Panc1 (cell line): Measurements from ENCODE around the gene CDYL2. TPM values are rescaled to one million over a fixed set of nuclear protein-coding genes. Genes with fewer than 3 reads are reported as not detected.

Source experiments
- ATAC-seq: fragments of 200-7000 bp; cut with Tn5 transposase; 2 replicates; pipeline ENCODE4 v1.9.1; 2020; ENCODE audit warnings: mild to moderate bottlenecking, moderate library complexity
- BruUV-seq: library from RNA; stranded (reverse); fragments of 400-500 nt; replicated peaks from 2 replicates; lab custom pipeline; 2021; lab: Mats Ljungman, UMichigan
- CTCF ChIA-PET: fragments of 300-600 bp; sonication (Branson Sonifier 250); formaldehyde crosslinking; loops from one replicate; lab custom pipeline; 2022; ENCODE audit warnings: antibody characterized with exemption; lab: Charles Lee
- POLR2A ChIA-PET: fragments of 300-600 bp; sonication (Branson Sonifier 250); formaldehyde crosslinking; loops from one replicate; lab custom pipeline; 2022; ENCODE audit warnings: antibody characterized with exemption; lab: Charles Lee
- DNase-seq: peaks from one replicate; pipeline ENCODE4 v3.0.0-alpha.2; 2010; ENCODE audit warnings: low read depth, low spot score
- H3K27ac ChIP-seq: 2 replicates; pipeline ENCODE4 v1.5.1; 2011; ENCODE audit warnings: mild to moderate bottlenecking, low read length, inconsistent platforms
- H3K27me3 ChIP-seq: fragments of 200-500 bp; sonication (Bioruptor generic); 2 replicates; pipeline ENCODE4 v1.6.0; 2014; ENCODE audit warnings: low read length, inconsistent platforms; ENCODE audit not compliant: control insufficient read depth, insufficient read depth
- H3K36me3 ChIP-seq: fragments of 200-500 bp; sonication (Bioruptor generic); 2 replicates; pipeline ENCODE4 v1.5.1; 2014; ENCODE audit warnings: inconsistent platforms, mild to moderate bottlenecking, low read length, moderate library complexity; ENCODE audit not compliant: control insufficient read depth, insufficient read depth
- H3K4me1 ChIP-seq: 2 replicates; pipeline ENCODE4 v1.5.1; 2011; ENCODE audit warnings: inconsistent platforms, mild to moderate bottlenecking, low read length, moderate library complexity; ENCODE audit not compliant: control insufficient read depth, insufficient read depth
- H3K4me3 ChIP-seq, 2 experiments: 2 replicates each; pipeline ENCODE4 v1.5.1; 2011 to 2012; ENCODE audit warnings: low read depth in 2 of 2, low read length in 2 of 2, mild to moderate bottlenecking in 2 of 2, inconsistent platforms in 1 of 2, moderate library complexity in 1 of 2
- H3K9me3 ChIP-seq: fragments of 200-500 bp; sonication (Bioruptor generic); 2 replicates; pipeline ENCODE4 v1.5.1; 2014; ENCODE audit warnings: low read depth, mild to moderate bottlenecking, inconsistent platforms, low read length, moderate library complexity; ENCODE audit not compliant: control insufficient read depth, insufficient read depth
- POLR2AphosphoS5 ChIP-seq: IDR thresholded peaks from 2 replicates; pipeline ENCODE4 v1.6.1; 2012; ENCODE audit warnings: mild to moderate bottlenecking, low read depth, low read length, moderate library complexity
- REST ChIP-seq, 2 experiments: IDR thresholded peaks; 2 replicates each; pipeline ENCODE4 v1.6.1; 2011 to 2012; ENCODE audit warnings: low read depth in 2 of 2, control low read depth in 1 of 2, low read length in 1 of 2, mild to moderate bottlenecking in 1 of 2, moderate library complexity in 1 of 2; ENCODE audit not compliant: insufficient read depth in 1 of 2
- SIN3A ChIP-seq: IDR thresholded peaks from 2 replicates; pipeline ENCODE4 v1.6.1; 2012; ENCODE audit warnings: low read depth, mild to moderate bottlenecking, low read length, moderate library complexity, borderline replicate concordance; ENCODE audit not compliant: insufficient read depth
- TCF7L2 ChIP-seq: IDR thresholded peaks from 2 replicates; pipeline ENCODE4 v1.6.1; 2011; ENCODE audit warnings: mild to moderate bottlenecking, low read depth, low read length, inconsistent platforms
- in situ Hi-C: cut with HindIII; loops from 2 replicates; pipeline ENCODE4 v1.10.0; 2016; ENCODE audit warnings: low sequenced_read_pairs, low pct_unique_long_range_greater_than_20kb
- intact Hi-C: fragments of 100-400 bp; cut with micrococcal nuclease; formaldehyde crosslinking; loops from one replicate; pipeline ENCODE4 v1.10.0; 2022; ENCODE audit not compliant: unreplicated experiment
- total RNA-seq: library from RNA; stranded (reverse); gene quantifications from one replicate; pipeline ENCODE4 v1.2.1, GENCODE V29; 2021; ENCODE audit not compliant: unreplicated experiment
- TF ChIP-seq, protein P1 (sequence below): fragments of 450-650 bp; IDR thresholded peaks from 2 replicates; pipeline ENCODE4 v1.5.1; 2017; ENCODE audit warnings: mild to moderate bottlenecking

The CDYL2 gene
- total RNA-seq, 1 experiment from 2014 or later = 6.1 TPM

DNA sequence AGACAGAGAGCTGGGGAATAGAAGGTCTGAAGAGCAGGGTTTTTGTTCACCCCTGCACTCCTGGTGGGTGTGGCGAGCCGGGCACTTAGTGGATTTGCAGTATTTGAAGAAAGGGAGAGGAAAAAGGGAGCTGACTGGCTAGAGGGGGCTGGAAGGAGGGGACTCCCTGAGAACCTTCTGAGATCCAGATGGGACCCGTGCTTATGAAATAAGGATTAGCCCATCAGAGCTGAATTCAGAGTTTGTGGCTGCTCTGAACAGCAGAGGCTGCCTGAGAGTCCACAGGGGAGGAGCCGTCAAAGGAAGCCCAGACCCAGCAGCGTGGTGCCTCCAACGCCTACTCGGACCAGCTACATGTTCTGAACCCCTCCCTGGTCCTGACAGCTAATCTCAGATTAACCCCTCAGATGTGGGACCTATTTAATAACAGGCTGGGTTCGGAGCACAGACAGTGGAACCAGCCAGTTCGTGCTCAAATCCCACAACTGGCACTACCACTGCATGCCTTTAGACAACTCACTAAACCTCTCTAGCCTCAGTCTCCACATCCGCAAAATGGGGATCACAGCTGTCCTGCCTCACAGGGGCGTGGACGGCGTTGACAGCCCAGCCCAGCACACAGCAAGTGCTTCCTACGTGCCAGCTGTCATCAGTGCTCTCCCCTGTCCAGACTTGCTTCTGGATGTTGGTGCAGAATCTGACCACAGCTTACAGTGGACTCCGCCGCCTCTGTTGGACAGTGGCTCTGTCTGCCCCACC lies 193.0 kb downstream of the CDYL2 start:
- ChIA-PET CTCF (no interaction called here), POLR2A (no interaction called here)
- no peaks in the 10 kb centered on the region for H3K27me3 ChIP-seq
- H3K27ac ChIP-seq = no peak overlapping the region
- no TSS peak for BruUV-seq
- no peaks in the 10 kb centered on the region for H3K36me3 ChIP-seq
- intact Hi-C loops (no loop called here), in situ Hi-C loops (no loop called here)
- no peaks in the 10 kb centered on the region for H3K4me1 ChIP-seq
- TF ChIP-seq TCF7L2 = no peak
- TF ChIP-seq REST (IDR thresholded peaks at IDR 0.05; ENCODE audit: insufficient read depth in 1 of 2, low read depth in 2 of 2, low read length in 1 of 2) = no peak
- TF ChIP-seq SIN3A = no peak
- no peak for TF ChIP-seq POLR2AphosphoS5
- TF ChIP-seq, protein P1, sequence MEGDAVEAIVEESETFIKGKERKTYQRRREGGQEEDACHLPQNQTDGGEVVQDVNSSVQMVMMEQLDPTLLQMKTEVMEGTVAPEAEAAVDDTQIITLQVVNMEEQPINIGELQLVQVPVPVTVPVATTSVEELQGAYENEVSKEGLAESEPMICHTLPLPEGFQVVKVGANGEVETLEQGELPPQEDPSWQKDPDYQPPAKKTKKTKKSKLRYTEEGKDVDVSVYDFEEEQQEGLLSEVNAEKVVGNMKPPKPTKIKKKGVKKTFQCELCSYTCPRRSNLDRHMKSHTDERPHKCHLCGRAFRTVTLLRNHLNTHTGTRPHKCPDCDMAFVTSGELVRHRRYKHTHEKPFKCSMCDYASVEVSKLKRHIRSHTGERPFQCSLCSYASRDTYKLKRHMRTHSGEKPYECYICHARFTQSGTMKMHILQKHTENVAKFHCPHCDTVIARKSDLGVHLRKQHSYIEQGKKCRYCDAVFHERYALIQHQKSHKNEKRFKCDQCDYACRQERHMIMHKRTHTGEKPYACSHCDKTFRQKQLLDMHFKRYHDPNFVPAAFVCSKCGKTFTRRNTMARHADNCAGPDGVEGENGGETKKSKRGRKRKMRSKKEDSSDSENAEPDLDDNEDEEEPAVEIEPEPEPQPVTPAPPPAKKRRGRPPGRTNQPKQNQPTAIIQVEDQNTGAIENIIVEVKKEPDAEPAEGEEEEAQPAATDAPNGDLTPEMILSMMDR = no peak
- H3K4me3 ChIP-seq = no peak overlapping the region
- no peaks in the 10 kb centered on the region for H3K9me3 ChIP-seq
- DNase-seq = no peak
- ATAC-seq = no peak

DNA sequence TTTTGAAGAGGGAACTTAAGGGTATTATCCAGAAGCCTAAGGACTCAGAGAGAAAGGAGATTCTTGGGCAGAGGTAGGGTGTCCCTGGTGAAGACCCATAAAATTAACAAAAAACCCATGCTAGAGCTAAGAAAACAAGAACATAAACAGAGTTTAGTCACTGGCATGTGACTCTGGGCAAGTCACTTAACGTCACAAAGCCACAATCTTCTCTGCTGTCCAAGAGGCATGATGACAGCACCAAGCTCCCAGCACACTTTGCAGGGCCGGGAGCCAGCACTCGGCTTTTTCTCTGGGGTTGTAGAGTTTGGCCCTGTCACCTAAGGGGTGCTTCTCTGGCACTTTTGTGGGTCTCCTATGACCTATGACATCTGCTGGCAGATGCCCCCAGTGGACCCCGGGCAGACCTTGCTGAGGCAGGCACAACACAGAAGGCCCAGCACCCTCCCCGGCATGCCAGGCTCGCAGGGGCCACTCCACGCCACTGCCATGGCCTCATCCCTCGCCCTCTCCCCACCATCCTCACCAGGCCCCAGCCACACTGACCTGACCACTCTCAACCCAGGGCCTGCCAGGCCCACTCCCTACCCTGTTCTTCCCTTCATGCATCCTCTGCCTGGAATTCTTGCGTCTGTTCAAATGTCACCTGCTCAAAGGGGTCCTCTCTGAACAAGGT lies 193.8 kb downstream of the CDYL2 start:
- CTCF ChIA-PET = no interaction called here
- in situ Hi-C loops = no loop called here
- Histone ChIP-seq H3K27me3 (no peaks in the 10 kb centered on the region), H3K27ac (no peak overlapping the region), H3K9me3 (no peaks in the 10 kb centered on the region), H3K36me3 (no peaks in the 10 kb centered on the region), H3K4me3 (no peak overlapping the region), H3K4me1 (no peaks in the 10 kb centered on the region)
- ATAC-seq (no peak), DNase-seq (no peak)
- TF ChIP-seq, protein P1 = no peak
- TF ChIP-seq SIN3A (no peak), TCF7L2 (no peak), POLR2AphosphoS5 (no peak), REST (IDR thresholded peaks at IDR 0.05; ENCODE audit: insufficient read depth in 1 of 2, low read depth in 2 of 2, low read length in 1 of 2) (no peak)
- intact Hi-C loops = no loop called here
- BruUV-seq = no TSS peak
- POLR2A ChIA-PET = no interaction called here
